ENCODE measurements around the gene DNAJC18.

DNAJC18 gene

GRCh38 chr5:139403418-139403786 lies 35.9 kb downstream of the DNAJC18 start:
- no peak for DNase-seq (ENCODE audit: low read depth)

GRCh38 chr5:139402561-139403158 lies 36.7 kb downstream of the DNAJC18 start:
- no peak for DNase-seq (ENCODE audit: low read depth)

- no peak for DNase-seq (ENCODE audit: low read depth)
These were observed 37.8 kb downstream of the DNAJC18 start for GRCh38 chr5:139401546-139401945.

GRCh38 chr5:139399501-139400121 lies 39.7 kb downstream of the DNAJC18 start:
- DNase-seq (ENCODE audit: low read depth): no peak

GRCh38 chr5:139397921-139398320 lies 41.4 kb downstream of the DNAJC18 start:
- no peak for DNase-seq (ENCODE audit: low read depth)

GRCh38 chr5:139396691-139397090 lies 42.6 kb downstream of the DNAJC18 start:
- DNase-seq (ENCODE audit: low read depth): no peak

GRCh38 chr5:139395844-139396640 lies 43.3 kb downstream of the DNAJC18 start:
- DNase-seq (ENCODE audit: low read depth): no peak

GRCh38 chr5:139394654-139395566 lies 44.4 kb downstream of the DNAJC18 start, which contains the start of gene PROB1:
TSS of gene PROB1 (minus strand) at chr5:139395104. CDS start at chr5:139395081, 23 bp downstream.
- DNase-seq (ENCODE audit: low read depth): no peak

- DNase-seq (ENCODE audit: low read depth): no peak
These were observed 45.1 kb downstream of the DNAJC18 start for GRCh38 chr5:139394123-139394653.

GRCh38 chr5:139393497-139394122 lies 45.7 kb downstream of the DNAJC18 start:
- no peak for DNase-seq (ENCODE audit: low read depth)

- peak; percentile 58 for DNase-seq (ENCODE audit: low read depth)
These were observed 46.4 kb downstream of the DNAJC18 start for GRCh38 chr5:139392678-139393496.

- DNase-seq (ENCODE audit: low read depth): no peak
These were observed 47.0 kb downstream of the DNAJC18 start for GRCh38 chr5:139392324-139392677.

- DNase-seq (ENCODE audit: low read depth): no peak
These were observed 47.6 kb downstream of the DNAJC18 start for GRCh38 chr5:139391570-139392323.

GRCh38 chr5:139390639-139391569 lies 48.4 kb downstream of the DNAJC18 start:
- DNase-seq (ENCODE audit: low read depth): no peak

- DNase-seq (ENCODE audit: low read depth): no peak
These were observed 49.4 kb downstream of the DNAJC18 start, which contains the start of gene MZB1 for GRCh38 chr5:139389701-139390638. TSS of gene MZB1 (minus strand) at chr5:139389913. CDS start at chr5:139389856, 57 bp downstream.

GRCh38 chr5:139388198-139388821 lies 51.0 kb downstream of the DNAJC18 start:
- no peak for DNase-seq (ENCODE audit: low read depth)

Measured in CMK (cell line).